Esophagus muscularis mucosa (tissue), 4 donors: ENCODE measurements around the gene EP400.
"Not testable (repeated sequence)": the region's sequence is repeated elsewhere in the genome, so short reads cannot be mapped to it uniquely, and the experiment has no call there.

Source experiments
- EP300 ChIP-seq: sonication (generic); formaldehyde crosslinking; IDR thresholded peaks from one replicate; pipeline ENCODE4 v1.6.1; 2017; ENCODE audit warnings: antibody characterized with exemption
- POLR2AphosphoS5 ChIP-seq, 2 donors: sonication (generic); formaldehyde crosslinking; IDR thresholded peaks; one replicate each; pipeline ENCODE4 v1.6.1; 2017; ENCODE audit warnings: antibody characterized with exemption in 2 of 2
- TF ChIP-seq, protein P1 (sequence below), 3 experiments: fragments of 200-600 bp in 2 of 3; fragments of 450-650 bp in 1 of 3; sonication (generic) in 2 of 3; IDR thresholded peaks; one replicate each; pipeline ENCODE4 v1.5.1; 2017 to 2019; ENCODE audit warnings: antibody characterized with exemption in 3 of 3, mild to moderate bottlenecking in 2 of 3, moderate library complexity in 1 of 3

GRCh38 chr12:131953810-131954209 is 4.1 kb downstream of the EP400 start:
- not testable (repeated sequence) for TF ChIP-seq EP300; POLR2AphosphoS5 (IDR thresholded peaks at IDR 0.05)
- TF ChIP-seq, protein P1, sequence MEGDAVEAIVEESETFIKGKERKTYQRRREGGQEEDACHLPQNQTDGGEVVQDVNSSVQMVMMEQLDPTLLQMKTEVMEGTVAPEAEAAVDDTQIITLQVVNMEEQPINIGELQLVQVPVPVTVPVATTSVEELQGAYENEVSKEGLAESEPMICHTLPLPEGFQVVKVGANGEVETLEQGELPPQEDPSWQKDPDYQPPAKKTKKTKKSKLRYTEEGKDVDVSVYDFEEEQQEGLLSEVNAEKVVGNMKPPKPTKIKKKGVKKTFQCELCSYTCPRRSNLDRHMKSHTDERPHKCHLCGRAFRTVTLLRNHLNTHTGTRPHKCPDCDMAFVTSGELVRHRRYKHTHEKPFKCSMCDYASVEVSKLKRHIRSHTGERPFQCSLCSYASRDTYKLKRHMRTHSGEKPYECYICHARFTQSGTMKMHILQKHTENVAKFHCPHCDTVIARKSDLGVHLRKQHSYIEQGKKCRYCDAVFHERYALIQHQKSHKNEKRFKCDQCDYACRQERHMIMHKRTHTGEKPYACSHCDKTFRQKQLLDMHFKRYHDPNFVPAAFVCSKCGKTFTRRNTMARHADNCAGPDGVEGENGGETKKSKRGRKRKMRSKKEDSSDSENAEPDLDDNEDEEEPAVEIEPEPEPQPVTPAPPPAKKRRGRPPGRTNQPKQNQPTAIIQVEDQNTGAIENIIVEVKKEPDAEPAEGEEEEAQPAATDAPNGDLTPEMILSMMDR (IDR thresholded peaks at IDR 0.05): not testable (repeated sequence)
